Activated CD8-positive, alpha-beta memory T cell treated with anti-CD3 and anti-CD28 coated beads for 36 hours (primary cell): Measurements from ENCODE around the gene SLC25A52. TPM values are rescaled to one million over a fixed set of nuclear protein-coding genes. Genes with fewer than 3 reads are reported as not detected.
"Not testable (repeated sequence)": the region's sequence is repeated elsewhere in the genome, so short reads cannot be mapped to it uniquely, and the experiment has no call there.

ENCODE experiments used
- CTCF ChIA-PET: fragments of 350-600 bp; sonication (Branson Sonifier 250); formaldehyde crosslinking; loops from one replicate; lab custom pipeline; 2021; ENCODE audit warnings: antibody characterized with exemption; lab: Charles Lee
- POLR2A ChIA-PET: fragments of 350-600 bp; sonication (Branson Sonifier 250); formaldehyde crosslinking; loops from one replicate; lab custom pipeline; 2021; ENCODE audit warnings: antibody characterized with exemption; lab: Charles Lee
- total RNA-seq, 2 experiments: library from RNA; stranded (reverse); gene quantifications; one replicate each; pipeline ENCODE4 v1.2.3, GENCODE V29; 2021

Gene SLC25A52, protein sequence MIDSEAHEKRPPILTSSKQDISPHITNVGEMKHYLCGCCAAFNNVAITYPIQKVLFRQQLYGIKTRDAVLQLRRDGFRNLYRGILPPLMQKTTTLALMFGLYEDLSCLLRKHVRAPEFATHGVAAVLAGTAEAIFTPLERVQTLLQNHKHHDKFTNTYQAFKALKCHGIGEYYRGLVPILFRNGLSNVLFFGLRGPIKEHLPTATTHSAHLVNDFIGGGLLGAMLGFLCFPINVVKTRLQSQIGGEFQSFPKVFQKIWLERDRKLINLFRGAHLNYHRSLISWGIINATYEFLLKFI
- total RNA-seq = not detected

DNA sequence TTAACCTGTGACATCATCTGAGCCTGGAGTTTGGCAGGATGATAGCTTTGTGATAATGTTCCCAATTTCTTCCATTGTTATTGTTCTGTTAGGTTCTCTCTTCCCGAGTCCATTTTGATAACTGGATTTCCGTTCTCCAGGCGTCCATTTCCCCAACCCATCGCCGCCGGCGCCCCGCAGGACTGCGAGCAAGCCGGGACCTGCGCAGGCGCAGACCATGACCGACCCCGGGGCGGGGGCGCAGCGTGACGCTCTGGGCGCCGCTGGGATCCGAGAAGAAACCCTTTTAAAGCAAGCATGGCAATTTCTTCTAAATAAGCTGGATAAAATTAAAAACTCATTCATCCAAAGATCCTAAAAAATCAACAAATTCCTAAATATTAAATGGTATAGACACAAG is at the start of gene SLC25A52:
TSS of gene SLC25A52 (minus strand) at position 186 of the 400 bp plus-strand sequence. CDS start 219 bp downstream, outside the sequence.
- ChIA-PET POLR2A (interaction anchor here (0.6 kb wide), 1 partner anchor 208 kb away, joined by 3 read pairs; no protein-coding TSS in a partner anchor), CTCF (no interaction called here)

DNA sequence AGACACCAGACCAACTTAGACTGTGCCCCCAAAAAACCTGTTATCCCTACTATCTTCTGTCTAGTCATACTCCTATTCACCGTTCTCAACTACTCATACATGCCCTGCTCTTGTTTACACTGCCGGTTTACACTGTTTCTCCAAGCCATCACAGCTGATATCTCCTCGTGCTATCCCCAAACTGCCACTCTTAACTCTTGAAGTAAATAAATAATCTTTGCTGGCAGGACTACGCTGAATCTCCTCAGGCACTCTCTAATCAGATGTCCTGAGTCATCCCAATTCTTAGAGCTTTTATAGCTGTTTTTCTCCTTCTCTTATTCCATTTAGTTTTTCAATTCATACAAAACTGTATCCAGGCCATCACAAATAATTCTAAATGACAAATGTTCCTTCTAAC is 48.4 kb upstream of the SLC25A52 start:
- CTCF ChIA-PET, POLR2A ChIA-PET: not testable (repeated sequence)

DNA sequence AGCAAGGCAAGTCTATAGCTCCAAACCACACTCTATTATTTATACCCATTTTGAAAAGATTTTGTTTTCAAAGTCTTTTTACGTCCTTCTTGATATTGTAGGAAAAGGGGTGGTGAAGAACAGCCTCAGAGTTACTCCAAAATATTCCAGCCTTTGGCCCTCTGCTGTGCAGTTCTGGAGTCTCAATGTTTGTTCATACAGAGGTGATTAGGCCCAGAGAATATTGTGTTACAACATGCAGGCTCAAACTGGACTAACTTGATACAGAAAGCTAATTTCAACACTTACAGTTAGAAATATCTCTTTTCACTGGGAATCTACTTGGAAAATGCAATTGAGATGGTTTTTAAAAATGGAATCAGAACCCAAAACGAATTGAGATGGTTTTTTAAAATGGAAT is 40.4 kb upstream of the SLC25A52 start:
- POLR2A ChIA-PET = no interaction called here
- CTCF ChIA-PET = interaction anchor here (0.6 kb wide), 1 partner anchor 10 kb away, joined by 3 read pairs; no protein-coding TSS in a partner anchor

DNA sequence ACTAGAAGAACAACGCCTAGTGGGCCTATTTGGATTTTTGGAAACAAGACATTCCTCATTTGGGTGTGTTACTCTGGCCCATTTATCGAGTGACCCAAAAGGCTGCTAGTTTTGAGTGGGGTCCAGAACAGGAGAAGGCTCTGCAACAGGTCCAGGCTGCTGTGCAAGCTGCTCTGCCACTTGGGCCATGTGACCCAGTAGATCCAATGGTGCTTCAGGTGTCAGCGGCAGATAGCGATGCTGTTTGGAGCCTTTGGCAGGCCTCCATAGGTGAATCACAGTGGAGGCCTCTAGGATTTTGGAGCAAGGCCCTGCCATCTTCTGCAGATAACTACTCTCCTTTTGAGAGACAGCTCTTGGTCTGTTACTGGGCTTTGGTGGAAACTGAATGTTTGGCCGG is 38.6 kb upstream of the SLC25A52 start:
- POLR2A ChIA-PET, CTCF ChIA-PET: not testable (repeated sequence)

DNA sequence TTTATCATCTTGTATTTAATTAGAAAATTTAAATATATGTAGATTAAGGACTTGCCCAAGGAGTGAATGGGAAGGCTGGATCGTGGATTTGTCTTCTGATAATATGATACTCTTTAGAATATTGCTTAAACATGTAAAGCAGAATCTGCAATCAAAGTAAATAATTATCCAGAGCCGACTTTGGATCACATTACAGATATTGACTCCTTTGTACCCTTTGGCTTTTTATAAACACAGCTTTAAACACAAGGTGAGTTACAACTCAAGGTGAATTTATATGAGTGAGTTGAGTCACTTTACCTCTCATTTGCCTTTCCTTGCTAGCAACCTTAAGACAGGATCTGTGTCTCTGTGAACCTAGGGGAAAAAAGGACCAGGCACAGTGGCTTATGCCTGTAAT is 37.7 kb upstream of the SLC25A52 start:
- POLR2A ChIA-PET = no interaction called here
- CTCF ChIA-PET = no interaction called here

DNA sequence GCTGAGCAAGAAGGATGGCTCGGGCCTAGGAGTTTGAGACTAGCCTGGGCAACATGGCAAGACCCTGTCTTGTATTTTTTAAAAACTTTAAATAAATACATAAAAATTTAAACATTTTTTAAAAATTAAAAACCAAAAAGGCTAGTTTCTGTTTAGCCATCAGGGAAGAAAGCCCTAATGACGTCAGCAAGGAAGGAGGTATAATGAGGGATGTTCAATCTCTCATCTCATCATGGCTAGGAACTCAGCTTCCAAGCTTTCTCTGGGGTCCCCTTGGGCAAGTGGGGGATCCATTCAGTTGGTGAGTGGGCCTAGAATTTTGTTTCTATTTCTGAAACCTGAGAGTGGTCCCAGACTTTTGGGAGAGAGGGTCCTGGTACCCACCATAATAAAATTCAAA is 35.1 kb upstream of the SLC25A52 start:
- ChIA-PET POLR2A (no interaction called here), CTCF (no interaction called here)

DNA sequence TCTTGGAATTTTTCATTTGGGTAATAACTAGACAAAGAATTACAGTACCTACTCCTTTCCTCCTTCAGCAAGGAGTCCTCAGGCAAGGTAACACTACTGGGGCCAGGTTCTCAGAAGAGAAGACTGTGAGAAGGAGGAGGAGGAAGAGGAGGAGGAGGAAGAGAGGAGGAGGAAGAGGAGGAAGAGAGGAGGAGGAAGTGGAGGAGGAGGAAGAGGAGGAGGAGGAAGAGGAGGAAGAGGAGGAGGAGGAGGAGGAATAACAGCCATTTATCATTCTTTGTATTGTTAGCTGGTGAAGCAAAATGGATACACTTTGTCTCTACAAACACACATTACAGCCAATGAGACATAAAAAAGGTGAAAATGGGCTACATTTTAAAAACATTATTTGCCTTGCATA is 32.9 kb upstream of the SLC25A52 start:
- CTCF ChIA-PET = no interaction called here
- POLR2A ChIA-PET = no interaction called here

DNA sequence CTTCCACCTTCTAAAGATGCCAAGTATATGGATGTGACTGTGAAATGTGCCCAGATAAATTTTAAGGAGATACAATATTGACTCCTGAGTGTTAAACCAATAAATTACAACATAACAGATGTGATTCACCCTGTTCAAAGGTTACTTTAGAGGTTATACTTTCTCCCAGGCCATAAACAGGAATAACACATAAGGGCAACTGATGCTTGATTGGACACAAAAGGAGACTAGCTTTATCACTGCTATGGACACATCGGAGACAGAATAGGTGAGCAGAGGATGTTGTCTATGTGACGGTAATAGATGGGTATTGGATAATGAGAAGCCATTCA is 31.9 kb upstream of the SLC25A52 start:
- CTCF ChIA-PET = no interaction called here
- POLR2A ChIA-PET = no interaction called here

DNA sequence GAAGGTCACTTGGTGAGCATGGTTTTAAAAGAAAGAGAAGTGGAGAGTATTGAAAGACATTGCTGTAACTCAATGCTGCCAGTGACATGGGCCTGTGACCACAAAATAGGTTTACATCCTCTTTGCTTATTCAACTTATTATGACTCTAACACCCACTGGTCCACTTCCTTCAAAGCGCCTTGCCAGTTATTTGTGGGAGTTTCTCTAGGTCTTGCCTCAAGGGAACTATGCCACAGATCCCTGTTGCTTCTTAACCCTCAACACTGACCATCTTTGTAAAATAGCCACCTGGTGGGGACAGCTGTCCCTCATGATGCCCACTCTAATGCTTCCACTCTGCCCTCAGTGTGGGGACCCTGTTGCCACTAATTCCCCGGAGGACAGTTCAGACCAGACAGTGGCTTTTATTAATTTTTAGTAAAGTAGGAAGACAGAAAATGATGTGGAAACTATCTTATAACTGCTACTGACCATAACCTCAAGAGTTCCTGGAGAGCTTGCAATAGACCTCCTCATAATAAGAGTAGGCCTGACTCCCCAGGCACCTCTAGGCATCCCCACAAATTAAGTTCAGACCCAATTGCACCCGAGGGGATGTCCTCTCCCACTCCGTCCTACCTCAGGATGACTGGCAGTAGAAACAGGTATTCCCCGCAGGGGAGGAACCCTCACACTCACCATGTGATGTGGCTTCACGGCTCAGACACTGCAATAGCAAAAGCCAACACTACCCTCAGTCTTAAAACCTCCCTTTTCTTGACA is 31.3 kb upstream of the SLC25A52 start:
- CTCF ChIA-PET = no interaction called here

DNA sequence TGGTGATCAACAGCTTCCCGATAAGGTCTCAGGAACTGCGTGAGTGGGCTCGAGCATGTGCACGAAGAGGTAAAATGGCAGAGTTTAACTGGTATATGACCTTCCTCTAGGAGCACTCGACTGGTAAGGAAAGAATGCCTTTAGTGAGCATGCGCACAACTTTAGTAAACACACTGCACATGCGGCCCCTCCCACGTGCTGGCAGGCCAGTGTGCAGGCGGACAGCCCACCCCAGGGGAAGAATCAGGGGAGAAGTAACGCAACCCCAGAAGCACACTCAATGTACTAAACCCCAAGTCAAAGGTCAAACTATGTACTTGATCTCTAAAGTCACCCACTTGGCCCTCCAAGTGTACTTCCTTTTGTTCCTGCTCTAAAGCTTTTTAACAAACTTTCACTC is 28.7 kb upstream of the SLC25A52 start:
- CTCF ChIA-PET = no interaction called here
- POLR2A ChIA-PET = no interaction called here

More for the DNA sequence above, 31.3 kb upstream of the SLC25A52 start:
- POLR2A ChIA-PET = no interaction called here

DNA sequence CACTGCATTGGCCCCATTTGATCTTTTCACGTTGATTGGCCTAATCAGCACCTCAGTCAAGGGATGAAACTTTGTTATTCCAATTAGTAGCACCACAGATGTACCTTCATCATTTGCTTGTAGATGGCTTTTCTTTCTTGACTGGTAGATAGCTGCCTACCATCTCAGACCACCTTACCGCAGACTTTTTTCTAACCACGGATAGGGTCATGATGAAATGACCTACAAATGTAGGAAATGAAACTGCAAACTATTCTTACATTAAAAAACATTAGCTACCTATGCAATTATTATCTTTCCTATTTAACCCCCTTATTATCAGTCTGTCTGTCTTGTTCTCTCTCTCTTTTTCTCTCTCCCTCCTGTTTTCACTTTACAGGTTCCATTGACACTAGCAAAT is 22.4 kb upstream of the SLC25A52 start:
- ChIA-PET POLR2A (no interaction called here), CTCF (interaction anchor here (0.6 kb wide), 1 partner anchor 338 kb away, joined by 3 read pairs; no protein-coding TSS in a partner anchor)

DNA sequence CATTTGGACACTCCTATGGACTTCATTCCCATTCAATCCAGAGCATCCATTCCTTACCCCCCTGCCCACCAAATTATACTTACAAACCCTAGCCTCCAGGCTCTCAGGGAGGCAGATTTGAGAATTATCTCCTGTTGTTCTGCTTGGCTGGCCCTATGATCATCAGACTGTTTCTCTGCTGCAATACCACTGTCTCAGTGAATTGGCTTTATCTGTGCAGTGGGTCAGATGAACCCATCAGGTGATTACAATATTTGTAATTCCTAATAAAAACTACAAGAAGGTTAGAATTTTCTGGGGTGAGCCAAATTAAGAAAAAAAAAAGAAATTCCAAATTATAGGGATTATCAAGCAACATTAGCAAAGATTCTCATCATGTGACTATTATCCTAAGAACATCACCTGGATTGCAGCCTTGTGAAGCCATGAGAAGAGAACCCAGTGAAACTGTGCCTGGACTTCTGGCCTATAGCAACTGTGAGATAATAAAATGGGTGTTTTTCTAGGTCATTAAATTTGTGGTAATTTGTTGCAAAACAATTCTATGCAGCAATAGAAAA is 17.8 kb upstream of the SLC25A52 start:
- ChIA-PET CTCF (no interaction called here), POLR2A (no interaction called here)

DNA sequence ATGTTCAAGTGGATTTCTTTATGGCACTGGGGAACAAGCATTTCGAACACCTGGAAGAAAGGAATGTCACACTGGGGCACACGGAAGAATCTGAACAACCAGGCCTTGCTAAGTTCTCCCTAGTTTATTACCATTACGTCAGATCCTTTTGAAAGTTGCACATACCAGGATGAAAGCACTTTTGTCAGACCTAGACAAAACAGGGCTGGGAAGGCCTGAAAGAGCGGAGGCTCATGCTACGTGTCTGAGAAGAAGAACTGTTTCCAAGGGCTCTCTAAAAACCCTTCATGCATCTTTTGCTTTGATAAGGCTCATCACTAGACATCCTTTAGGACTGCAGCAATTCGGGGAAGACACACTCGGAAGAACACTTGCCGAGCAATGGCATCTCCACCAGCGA is 15.4 kb upstream of the SLC25A52 start:
- ChIA-PET CTCF (no interaction called here), POLR2A (no interaction called here)

DNA sequence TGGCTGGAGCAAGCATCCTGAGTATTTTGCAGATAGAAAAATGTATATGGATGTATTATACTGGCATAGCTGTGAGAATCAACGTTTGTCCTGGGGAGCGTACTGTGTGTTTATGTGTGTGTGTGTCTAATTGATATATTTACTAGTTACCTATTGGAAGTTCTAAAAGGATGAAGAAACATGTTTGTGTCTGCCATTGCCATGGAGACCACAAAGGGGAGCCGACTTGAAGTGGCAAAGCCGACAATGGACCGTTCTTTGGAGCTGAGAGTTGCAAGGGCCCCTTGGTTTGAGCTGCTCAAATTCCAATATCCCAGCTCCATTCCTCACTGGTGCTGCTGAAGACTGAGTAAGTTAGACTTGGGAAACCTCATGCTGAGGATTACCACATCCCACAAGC is 14.3 kb upstream of the SLC25A52 start:
- POLR2A ChIA-PET = no interaction called here
- CTCF ChIA-PET = no interaction called here

DNA sequence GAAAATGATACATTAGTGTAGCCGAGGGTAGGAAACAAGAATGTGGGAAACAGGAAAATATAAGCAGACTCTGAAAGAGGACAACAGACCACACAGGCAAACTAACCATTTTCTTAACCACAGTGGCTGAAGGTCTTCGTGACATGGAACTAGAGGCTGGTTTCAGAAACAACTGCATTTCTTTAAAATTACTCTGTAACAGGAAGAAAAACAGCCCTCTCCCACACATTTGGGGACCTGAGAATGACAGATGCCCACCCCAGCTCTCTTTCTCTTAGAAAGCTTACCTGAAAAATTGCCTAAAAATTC is 13.8 kb upstream of the SLC25A52 start:
- ChIA-PET POLR2A (no interaction called here), CTCF (no interaction called here)

DNA sequence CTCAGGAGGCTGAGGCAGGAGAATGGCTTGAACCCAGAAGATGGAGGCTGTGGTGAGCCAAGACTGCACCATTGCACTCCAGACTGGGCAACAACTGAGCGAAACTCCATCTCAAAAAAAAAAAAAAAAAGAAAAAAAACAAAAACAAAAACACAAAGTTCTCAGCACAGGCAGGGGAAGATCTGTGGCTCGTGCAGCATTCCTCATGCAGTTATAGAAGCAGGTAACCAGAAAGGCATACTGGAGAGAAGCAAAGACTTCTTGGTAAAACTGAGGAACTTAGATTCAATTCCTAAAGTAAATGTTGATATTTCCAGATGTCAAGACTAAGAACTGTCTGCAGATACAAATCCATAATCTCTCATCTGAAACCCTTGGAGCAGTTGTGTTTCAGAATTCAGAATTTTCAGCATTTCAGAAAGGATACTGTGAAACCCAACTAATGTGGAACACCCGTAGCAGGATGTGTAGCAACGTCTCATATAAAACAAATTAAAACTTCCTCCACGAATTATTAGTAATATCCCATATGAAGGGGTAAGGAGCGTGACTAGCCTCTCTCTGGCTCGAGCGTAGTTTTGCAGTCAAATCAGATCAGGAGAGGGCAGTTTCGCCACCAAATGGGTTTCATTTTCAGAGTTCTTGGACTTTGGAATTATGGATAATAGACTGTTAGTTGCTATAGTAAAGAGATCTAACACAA is 13.2 kb upstream of the SLC25A52 start:
- POLR2A ChIA-PET = no interaction called here

DNA sequence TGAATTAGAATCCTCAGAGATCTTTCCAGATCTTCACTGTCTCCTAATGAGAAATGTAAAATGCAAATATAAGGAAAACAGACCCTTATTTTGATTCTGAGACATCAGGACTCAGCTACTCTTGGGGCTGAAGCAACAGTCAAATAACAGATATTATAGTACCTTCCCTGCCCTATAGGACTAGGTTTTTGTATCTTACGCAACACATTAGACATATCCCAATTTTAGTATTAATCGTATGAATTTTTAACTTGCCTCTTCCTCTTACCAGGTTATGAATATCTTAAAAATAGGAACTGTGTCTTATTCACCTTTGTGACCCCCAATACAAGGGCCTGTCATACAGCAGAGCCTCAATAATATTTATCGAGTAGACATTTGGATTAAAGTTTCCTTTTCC is 12.0 kb upstream of the SLC25A52 start:
- ChIA-PET CTCF (no interaction called here), POLR2A (no interaction called here)

More for the DNA sequence above, 13.2 kb upstream of the SLC25A52 start:
- CTCF ChIA-PET = no interaction called here

DNA sequence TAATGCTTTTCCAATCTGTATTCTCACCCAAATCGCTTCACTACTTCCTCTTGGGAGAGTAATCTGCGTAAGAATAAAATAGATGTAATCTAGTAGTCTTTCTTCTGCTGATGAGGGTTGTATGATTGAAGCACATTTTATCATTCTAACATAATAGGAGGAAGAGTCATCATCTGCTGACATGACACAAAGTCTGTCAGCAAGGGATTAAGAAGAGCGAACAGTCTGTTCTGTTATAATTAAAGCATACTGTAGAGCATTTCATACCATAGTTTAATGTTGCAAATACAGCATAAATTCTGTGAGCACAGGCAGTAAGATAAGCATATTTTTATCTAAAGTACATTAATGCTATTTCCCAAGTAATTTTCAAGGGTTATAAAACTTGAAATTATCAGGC is 10.4 kb downstream of the SLC25A52 start:
- POLR2A ChIA-PET = no interaction called here
- CTCF ChIA-PET = no interaction called here

DNA sequence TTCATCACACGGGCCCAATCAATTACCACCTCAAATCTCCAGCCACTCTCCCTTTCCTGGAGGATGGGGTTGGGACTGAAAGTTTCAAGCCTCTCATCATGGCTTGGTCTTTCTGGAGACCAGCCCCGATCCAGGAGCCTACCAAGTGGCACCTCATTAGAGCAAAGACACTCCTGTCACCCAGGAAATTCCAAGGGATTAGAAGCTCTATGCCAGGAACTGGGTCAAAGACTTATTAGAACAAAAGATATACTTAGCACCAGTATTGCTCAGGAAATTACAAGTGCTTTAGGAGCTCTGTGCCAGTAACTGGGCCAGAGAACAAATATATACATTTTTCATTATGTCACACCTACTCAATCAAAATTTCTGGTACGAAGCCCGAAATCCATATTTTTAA is 14.3 kb downstream of the SLC25A52 start:
- ChIA-PET CTCF (no interaction called here), POLR2A (no interaction called here)

DNA sequence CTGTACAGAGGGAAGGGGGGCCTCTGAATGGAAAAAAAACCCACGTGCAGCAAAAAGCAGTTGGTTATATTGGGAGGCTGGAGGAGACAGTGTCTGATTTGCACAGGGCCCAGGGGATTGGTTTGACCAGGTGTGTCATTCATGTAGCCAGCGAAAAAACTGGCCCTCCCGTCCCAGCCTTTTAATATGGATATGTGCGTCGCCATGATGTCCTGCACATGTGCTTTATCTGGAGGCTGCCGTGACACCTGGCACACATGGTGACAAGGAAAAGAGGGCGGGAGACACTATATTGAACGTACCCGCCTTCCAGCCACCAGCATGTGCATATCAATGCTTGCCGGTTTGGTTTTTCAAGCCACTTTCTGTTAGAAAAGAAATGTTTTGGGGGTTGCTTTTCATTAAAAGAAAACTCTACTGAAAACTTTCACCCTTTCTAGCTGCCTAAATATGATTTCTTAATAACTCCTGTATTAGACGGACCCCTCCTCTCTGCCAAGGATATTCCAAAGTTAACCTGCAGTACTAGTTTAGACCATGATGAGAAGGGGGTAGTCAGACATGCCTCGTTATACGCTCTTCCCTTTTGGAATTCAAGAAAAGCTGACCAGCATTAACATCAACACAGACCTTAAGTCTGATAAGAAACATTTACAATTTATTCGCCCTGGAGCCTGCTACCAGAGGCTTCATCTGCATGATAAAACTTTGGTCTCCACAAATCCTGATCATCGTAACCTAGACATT is 16.2 kb downstream of the SLC25A52 start:
- POLR2A ChIA-PET = no interaction called here
- CTCF ChIA-PET = no interaction called here
